ENCODE results near the gene UQCC5.

Gene UQCC5, protein sequence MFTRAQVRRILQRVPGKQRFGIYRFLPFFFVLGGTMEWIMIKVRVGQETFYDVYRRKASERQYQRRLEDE

GRCh38 chr3:52536369-52537164, at the start of gene UQCC5:
Gene UQCC5 (plus strand): TSS chr3:52536605. CDS start chr3:52536756, 151 bp downstream.
- DNase-seq (ENCODE audit: low read depth in 2 of 2), result peak; percentile 95 to 96

DNA sequence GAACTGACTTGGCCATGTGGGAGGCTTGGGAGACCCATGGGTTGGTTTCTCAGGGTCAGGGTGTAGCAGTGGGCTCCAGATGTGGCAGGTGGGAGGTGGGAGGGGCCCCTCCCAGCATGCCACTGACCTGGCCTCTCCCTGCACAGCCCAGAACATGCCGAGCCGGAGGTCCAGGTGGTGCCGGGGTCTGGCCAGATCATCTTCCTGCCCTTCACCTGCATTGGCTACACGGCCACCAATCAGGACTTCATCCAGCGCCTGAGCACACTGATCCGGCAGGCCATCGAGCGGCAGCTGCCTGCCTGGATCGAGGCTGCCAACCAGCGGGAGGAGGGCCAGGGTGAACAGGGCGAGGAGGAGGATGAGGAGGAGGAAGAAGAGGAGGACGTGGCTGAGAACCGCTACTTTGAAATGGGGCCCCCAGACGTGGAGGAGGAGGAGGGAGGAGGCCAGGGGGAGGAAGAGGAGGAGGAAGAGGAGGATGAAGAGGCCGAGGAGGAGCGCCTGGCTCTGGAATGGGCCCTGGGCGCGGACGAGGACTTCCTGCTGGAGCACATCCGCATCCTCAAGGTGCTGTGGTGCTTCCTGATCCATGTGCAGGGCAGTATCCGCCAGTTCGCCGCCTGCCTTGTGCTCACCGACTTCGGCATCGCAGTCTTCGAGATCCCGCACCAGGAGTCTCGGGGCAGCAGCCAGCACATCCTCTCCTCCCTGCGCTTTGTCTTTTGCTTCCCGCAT, 49.2 kb upstream of the UQCC5 start:
- no peak for DNase-seq (ENCODE audit: low read depth in 2 of 2)

DNA sequence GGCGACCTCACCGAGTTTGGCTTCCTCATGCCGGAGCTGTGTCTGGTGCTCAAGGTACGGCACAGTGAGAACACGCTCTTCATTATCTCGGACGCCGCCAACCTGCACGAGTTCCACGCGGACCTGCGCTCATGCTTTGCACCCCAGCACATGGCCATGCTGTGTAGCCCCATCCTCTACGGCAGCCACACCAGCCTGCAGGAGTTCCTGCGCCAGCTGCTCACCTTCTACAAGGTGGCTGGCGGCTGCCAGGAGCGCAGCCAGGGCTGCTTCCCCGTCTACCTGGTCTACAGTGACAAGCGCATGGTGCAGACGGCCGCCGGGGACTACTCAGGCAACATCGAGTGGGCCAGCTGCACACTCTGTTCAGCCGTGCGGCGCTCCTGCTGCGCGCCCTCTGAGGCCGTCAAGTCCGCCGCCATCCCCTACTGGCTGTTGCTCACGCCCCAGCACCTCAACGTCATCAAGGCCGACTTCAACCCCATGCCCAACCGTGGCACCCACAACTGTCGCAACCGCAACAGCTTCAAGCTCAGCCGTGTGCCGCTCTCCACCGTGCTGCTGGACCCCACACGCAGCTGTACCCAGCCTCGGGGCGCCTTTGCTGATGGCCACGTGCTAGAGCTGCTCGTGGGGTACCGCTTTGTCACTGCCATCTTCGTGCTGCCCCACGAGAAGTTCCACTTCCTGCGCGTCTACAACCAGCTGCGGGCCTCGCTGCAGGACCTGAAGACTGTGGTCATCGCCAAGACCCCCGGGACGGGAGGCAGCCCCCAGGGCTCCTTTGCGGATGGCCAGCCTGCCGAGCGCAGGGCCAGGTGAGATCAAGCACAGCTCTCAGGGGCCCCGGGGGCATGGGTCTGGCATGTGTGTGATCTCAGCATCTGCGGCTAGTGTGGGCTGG, 48.4 kb upstream of the UQCC5 start:
- DNase-seq (ENCODE audit: low read depth in 2 of 2), result no peak

DNA sequence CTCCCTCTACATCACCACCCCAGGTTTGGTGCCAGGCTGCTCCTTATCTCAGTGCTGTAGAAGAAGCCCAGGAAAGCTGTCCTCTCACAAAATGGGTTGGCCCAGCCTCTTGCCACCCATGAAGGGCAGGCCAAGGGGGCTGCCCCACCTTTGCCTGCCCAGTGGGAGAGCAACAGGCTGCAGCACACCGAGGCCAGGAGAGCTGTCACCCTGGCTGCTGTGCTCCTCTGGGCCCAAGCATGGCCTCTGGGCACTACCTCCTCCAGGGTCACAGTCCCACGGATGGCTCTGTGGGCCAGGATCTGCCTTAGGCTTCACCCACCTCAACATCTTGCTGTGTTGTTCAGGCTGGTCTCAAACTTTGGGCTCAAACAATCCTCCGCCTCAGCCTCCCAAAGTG, 47.7 kb upstream of the UQCC5 start:
- DNase-seq (ENCODE audit: low read depth in 2 of 2), result no peak

DNA sequence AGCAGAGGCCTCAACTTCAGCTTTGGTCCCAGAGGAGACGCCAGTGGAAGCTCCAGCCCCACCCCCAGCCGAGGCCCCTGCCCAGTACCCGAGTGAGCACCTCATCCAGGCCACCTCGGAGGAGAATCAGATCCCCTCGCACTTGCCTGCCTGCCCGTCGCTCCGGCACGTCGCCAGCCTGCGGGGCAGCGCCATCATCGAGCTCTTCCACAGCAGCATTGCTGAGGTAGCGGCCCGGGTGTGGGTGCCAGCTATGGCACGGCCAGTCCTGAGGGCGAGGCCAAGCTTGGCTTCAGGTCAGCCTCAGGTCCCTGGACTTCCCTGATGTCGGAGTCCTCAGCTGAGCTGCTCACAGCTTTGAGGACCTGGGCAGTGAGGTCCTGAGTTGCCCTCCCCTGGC, 47.0 kb upstream of the UQCC5 start:
- DNase-seq (ENCODE audit: low read depth in 2 of 2), result no peak

DNA sequence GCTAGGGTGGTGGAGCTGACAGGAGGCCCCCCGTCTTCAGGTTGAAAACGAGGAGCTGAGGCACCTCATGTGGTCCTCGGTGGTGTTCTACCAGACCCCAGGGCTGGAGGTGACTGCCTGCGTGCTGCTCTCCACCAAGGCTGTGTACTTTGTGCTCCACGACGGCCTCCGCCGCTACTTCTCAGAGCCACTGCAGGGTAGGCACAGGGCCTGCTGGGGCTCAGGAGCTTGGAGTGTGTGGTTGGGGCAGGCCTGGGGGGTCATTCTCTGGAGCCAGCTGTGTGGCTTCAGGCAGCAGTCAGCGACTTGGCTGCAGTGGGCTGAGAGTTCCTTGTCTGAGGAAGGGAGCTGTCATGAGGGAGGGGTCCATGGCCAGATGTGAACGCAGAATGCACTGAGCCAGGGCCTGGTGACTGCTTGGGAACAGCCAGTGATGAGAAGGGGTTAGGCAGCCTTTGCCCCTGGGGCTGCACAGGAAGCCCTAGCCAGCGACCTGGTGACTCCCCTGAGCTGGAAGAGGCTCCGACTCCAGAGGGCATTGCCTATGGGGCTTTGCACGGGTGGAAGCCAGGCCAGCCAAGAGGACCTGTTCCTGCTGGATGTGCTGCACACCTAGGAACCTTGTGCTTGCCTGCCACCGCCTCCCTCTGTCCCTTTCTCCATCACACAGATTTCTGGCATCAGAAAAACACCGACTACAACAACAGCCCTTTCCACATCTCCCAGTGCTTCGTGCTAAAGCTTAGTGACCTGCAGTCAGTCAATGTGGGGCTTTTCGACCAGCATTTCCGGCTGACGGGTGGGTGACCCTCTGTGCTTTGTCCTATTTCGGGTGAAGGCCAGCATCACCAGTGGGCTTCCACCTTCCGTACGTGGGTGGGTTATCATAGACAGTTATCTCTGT, 46.1 kb upstream of the UQCC5 start:
- no peak for DNase-seq (ENCODE audit: low read depth in 2 of 2)

DNA sequence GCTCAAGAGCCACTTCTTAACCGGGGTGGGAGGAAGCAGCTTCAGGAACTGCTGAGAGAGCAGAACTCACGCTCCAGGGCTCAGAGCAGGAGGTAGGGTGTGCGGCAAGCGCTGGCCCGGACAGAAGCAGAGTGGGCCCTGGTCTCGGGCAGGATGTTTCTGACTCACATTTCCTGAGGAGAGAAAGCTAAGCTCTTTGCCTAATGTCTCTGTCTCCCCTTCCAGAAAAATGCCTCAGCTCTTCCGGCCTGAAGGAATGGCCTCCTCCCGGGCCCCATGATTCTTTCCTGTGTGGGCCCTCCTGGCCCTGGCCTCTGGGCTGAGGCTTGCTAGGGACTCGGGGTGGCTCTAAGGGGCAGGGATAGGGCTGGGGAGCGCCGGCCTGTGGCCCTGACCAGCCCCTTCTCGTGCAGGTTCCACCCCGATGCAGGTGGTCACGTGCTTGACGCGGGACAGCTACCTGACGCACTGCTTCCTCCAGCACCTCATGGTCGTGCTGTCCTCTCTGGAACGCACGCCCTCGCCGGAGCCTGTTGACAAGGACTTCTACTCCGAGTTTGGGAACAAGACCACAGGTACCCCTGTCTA, 45.4 kb upstream of the UQCC5 start:
- no peak for DNase-seq (ENCODE audit: low read depth in 2 of 2)

DNA sequence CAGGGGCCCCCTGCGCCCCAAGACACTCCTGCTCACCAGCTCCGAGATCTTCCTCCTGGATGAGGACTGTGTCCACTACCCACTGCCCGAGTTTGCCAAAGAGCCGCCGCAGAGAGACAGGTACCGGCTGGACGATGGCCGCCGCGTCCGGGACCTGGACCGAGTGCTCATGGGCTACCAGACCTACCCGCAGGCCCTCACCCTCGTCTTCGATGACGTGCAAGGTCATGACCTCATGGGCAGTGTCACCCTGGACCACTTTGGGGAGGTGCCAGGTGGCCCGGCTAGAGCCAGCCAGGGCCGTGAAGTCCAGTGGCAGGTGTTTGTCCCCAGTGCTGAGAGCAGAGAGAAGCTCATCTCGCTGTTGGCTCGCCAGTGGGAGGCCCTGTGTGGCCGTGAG, 44.3 kb upstream of the UQCC5 start:
- no peak for DNase-seq (ENCODE audit: low read depth in 2 of 2)

DNA sequence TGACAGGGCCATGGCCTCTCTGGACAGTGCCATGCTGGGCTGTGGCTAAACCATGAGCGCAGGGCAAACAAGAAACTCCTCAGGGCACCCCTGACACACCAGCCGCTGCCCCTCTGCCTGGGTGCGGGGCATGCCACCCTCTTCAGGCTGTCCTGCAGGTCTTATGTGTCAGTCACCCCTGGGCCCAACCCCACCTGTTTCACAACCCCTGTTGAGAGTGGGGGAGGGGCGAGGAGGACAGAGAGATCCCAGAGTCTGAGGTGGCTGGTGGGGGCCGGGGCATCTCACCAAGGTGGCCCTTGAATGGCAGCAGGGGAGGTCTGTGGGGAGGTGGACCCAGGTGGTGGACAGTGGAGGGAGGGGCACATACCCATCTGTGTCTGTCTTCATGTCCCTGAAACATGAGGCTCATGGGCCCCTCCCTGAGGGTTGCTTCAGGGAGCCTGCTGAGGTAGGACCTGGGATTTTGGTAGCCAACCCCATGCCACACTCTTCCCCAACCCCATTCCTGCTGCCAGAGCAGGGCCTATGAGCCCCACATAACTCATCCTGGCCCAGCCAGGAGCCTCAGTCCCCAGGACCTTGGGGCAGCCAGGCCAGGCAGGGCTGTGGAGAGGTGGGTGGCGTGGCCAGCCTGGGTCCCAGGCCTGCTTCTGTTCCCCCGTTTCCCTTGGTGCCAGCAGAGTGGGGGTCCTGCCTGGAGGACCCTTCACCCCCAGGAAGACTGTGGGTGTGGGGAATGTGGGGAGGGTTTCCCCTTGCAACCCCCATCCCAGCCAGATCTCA, 43.0 kb upstream of the UQCC5 start:
- no peak for DNase-seq (ENCODE audit: low read depth in 2 of 2)

GRCh38 chr3:52494445-52494844, 42.0 kb upstream of the UQCC5 start:
- no peak for DNase-seq (ENCODE audit: low read depth in 2 of 2)

- no peak for DNase-seq (ENCODE audit: low read depth in 2 of 2)
Observed at GRCh38 chr3:52494886-52495495, 41.4 kb upstream of the UQCC5 start, which contains the start of gene STAB1. Gene STAB1 (plus strand): TSS chr3:52495338. CDS start chr3:52495414, 76 bp downstream.

DNA sequence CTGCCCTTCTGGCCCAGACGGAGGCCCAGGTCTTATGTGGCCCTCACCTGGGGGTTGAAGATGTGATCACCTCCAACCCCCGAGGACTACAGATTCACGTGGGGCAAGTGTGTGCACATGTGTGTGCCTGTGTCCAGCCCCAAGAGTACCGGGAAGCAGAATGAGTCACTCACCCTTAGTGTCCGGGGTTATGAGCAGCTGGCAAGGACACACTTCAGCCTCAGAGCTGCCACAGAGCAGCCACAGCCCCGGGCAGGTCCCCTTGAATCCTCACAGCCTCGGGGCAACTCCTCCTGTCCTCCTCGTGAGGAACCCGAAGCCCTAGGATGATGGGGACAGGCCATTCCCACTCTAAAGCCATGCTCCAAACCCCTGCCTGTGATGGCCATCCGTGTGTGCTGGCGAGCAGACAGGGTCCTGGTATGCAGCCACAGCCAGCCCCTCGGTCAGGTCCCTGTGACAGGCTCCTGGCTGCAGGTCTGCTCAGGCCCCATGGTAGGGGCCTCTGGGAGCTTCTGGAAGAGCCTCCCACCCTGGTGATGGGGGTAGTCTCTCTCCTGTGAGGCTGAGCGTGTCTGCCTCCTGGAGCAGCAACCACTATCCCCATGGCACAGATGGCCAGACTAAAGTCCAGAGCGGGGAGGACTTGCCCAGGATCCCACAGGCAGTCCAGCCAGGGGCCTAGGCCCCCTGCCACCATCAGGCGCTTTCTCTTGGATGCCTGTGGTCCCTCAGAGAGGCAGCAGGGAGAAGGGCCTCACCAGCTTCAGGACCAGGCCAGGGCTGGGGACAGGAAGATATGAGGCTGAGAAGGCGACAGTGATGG, 40.4 kb upstream of the UQCC5 start:
- no peak for DNase-seq (ENCODE audit: low read depth in 2 of 2)

DNA sequence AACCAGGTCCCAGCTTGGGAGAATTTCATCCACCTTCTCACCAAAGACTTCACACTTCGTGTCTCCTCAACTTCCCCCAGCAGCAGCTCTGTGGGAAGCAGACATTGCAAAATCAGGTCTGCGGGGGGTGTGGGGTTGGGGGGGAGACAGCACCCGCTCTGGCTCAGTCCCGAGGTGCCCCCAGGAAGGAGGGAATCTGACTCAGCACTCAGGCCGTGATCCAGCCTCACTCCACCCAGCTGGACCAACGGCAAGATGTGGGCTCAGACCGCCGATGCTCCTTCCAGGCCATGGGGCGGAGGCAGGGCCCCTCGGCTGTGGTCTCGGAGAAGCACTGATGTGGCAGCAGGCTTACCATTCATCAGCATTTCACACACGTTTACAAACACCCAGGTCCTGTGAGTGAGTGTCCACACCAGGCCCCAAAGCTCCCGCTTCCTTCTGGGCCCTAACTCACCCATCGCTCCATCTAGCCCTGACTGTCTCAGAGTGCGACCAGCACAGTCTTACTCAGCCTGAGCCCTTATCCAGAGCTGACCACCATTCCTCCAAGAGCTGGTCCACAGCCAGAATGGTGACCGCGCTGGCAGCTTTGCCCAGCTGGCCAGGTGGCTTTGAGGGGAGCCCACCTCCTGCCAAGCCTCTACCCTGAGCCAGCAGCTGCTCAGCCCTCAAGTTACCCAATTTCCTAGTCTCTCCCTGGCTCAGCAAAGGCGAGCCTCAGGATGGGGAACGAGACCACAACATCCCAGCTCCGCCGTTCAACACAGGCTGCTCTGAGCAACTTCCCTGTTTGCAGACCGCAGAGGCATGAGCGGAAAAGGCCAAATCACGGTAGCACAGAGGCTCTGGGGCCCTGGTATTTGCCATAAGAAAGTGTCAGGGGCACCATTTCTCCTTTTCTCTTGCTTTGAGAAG, 38.0 kb upstream of the UQCC5 start:
- peak in 1 of 2 experiments; percentile 5 for DNase-seq (ENCODE audit: low read depth in 2 of 2)

DNA sequence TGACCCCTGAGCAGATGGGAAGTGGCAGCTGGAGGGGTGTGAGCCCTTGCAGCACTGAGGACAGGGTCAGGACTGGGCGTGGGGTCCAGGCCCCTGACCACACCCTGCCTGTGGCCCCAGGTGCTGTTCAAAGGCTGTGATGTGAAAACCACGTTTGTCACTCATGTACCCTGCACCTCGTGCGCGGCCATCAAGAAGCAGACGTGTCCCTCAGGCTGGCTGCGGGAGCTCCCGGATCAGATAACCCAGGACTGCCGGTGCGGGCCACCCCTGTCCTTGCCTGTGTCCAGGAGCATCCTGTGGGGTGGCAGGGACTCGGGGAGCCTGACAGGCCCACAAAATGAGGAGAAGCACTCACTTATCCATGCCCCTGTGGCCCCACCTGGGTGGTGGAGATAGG, 35.4 kb upstream of the UQCC5 start:
- no peak for DNase-seq (ENCODE audit: low read depth in 2 of 2)

DNA sequence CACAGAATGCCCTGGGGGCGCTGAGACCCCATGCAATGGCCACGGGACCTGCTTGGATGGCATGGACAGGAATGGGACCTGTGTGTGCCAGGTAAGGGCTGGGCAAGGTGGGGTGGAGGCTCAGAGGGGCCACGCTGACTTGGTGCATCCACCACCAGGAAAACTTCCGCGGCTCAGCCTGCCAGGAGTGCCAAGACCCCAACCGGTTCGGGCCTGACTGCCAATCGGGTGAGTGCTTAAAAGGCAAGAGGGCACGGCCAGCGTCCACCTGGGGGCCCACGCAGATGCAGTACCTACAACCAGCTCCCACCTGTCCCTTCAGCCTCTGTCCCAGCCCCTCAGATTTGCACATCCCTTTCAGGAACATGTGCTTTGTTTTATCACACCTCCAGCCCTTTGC, 34.4 kb upstream of the UQCC5 start:
- no peak for DNase-seq (ENCODE audit: low read depth in 2 of 2)

GRCh38 chr3:52502808-52503350, 33.5 kb upstream of the UQCC5 start:
- no peak for DNase-seq (ENCODE audit: low read depth in 2 of 2)
